ENCODE data around the gene GRAMD1A.

- TF ChIP-seq CTCF (IDR thresholded peaks at IDR 0.05): no peak
- TF ChIP-seq POLR2A (IDR thresholded peaks at IDR 0.05): no peak
Observed at GRCh38 chr19:35053667-35054293, 53.7 kb downstream of the GRAMD1A start.

Measured in vagina (tissue), 2 donors.